Vagina (tissue), 2 donors: ENCODE results near the gene SERPINI1. TPM values are rescaled to one million over a fixed set of nuclear protein-coding genes. Genes with fewer than 3 reads are reported as not detected.

ENCODE experiments used
- DNase-seq, 2 donors: peaks; one replicate each; pipeline ENCODE4 v3.0.0-alpha.2; 2017; ENCODE audit errors: extremely low spot score in 2 of 2
- H3K27ac ChIP-seq: fragments of 200-600 bp; sonication (generic); one replicate; pipeline ENCODE4 v1.5.1; 2019
- H3K27me3 ChIP-seq: fragments of 200-600 bp; sonication (generic); one replicate; pipeline ENCODE4 v1.5.1; 2019
- H3K36me3 ChIP-seq, 2 donors: fragments of 200-600 bp; sonication (generic); one replicate each; pipeline ENCODE4 v1.5.1; 2017 to 2019
- H3K4me1 ChIP-seq: fragments of 200-600 bp; sonication (generic); one replicate; pipeline ENCODE4 v1.5.1; 2019
- H3K4me3 ChIP-seq, 2 donors: fragments of 200-600 bp; sonication (generic); 1 replicate in 1 of 2; 2 replicates in 1 of 2; pipeline ENCODE4 v1.5.1; 2016 to 2019
- H3K9me3 ChIP-seq: fragments of 200-600 bp; sonication (generic); one replicate; pipeline ENCODE4 v1.5.1; 2019
- CTCF ChIP-seq, 3 experiments: fragments of 450-650 bp in 2 of 3; fragments of 200-600 bp in 1 of 3; sonication (generic) in 1 of 3; IDR thresholded peaks; one replicate each; pipeline ENCODE4 v1.5.1; 2017 to 2019; ENCODE audit warnings: antibody characterized with exemption in 3 of 3, mild to moderate bottlenecking in 2 of 3, moderate library complexity in 2 of 3
- POLR2A ChIP-seq, 2 donors: fragments of 450-650 bp; IDR thresholded peaks; one replicate each; pipeline ENCODE4 v1.6.1; 2017; ENCODE audit warnings: antibody characterized with exemption in 2 of 2, mild to moderate bottlenecking in 2 of 2, moderate library complexity in 2 of 2
- POLR2AphosphoS5 ChIP-seq, 2 donors: sonication (generic); formaldehyde crosslinking; IDR thresholded peaks; one replicate each; pipeline ENCODE4 v1.9.0; 2017; ENCODE audit warnings: antibody characterized with exemption in 2 of 2, mild to moderate bottlenecking in 2 of 2, low read depth in 1 of 2; ENCODE audit not compliant: insufficient read depth in 1 of 2
- intact Hi-C: fragments of 100-400 bp; cut with DNase I; formaldehyde crosslinking; loops from one replicate; pipeline ENCODE4 v1.15.1; 2023
- total RNA-seq: library from RNA; depleted of rRNA; stranded (reverse); fragments of >200 nt; gene quantifications from one replicate; pipeline ENCODE4 v1.2.3, GENCODE V29; 2016

The SERPINI1 gene
- total RNA-seq, 1 donor from 2014 or later, result 13.8 TPM

- intact Hi-C loops, result no loop called here
- Histone ChIP-seq H3K4me1 (peaks cover 10% of the 10 kb centered on the region), H3K4me3 (no peak overlapping the region), H3K36me3 (peaks cover 0 to 24% of the 10 kb centered on the region in 2 donors), H3K27ac (no peak overlapping the region), H3K9me3 (no peaks in the 10 kb centered on the region), H3K27me3 (no peaks in the 10 kb centered on the region)
- no peak for TF ChIP-seq CTCF (IDR thresholded peaks at IDR 0.05)
- TF ChIP-seq POLR2AphosphoS5 (IDR thresholded peaks at IDR 0.05; ENCODE audit: insufficient read depth in 1 of 2, low read depth in 1 of 2), result no peak
- TF ChIP-seq POLR2A (IDR thresholded peaks at IDR 0.05), result no peak
- no peak for DNase-seq
Observed at GRCh38 chr3:167705840-167706239, 29.7 kb upstream of the SERPINI1 start.

DNA sequence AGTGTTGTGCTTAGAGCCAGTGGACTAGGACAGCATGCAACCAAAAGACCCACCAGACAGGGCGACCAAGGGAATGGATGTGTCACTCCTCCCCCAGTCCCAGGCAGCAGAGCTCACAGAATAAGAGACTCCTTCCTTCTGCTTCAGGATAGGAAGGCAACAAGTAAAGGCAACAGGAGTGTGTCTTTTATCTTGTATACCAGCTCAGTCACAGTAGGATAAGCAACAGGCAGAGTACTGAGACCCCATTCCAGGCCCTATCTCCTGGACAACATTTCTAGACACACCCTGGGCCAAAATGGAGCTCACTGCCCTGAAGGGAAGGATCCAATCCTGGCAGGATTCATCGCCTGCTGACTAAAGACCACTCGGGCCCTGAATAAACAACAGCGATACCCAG is 25.8 kb upstream of the SERPINI1 start:
- Histone ChIP-seq H3K4me1 (peaks cover 10% of the 10 kb centered on the region), H3K36me3 (peaks cover 0 to 24% of the 10 kb centered on the region in 2 donors), H3K27ac (no peak overlapping the region), H3K27me3 (no peaks in the 10 kb centered on the region), H3K4me3 (no peak overlapping the region), H3K9me3 (no peaks in the 10 kb centered on the region)
- intact Hi-C loops, result no loop called here
- no peak for TF ChIP-seq POLR2AphosphoS5 (IDR thresholded peaks at IDR 0.05; ENCODE audit: insufficient read depth in 1 of 2, low read depth in 1 of 2)
- no peak for TF ChIP-seq POLR2A (IDR thresholded peaks at IDR 0.05)
- no peak for TF ChIP-seq CTCF (IDR thresholded peaks at IDR 0.05)
- no peak for DNase-seq

- TF ChIP-seq POLR2AphosphoS5 (IDR thresholded peaks at IDR 0.05; ENCODE audit: insufficient read depth in 1 of 2, low read depth in 1 of 2) (no peak), CTCF (IDR thresholded peaks at IDR 0.05) (no peak), POLR2A (IDR thresholded peaks at IDR 0.05) (no peak)
- intact Hi-C loops, result no loop called here
Observed at GRCh38 chr3:167710552-167710951, 25.0 kb upstream of the SERPINI1 start.

DNA sequence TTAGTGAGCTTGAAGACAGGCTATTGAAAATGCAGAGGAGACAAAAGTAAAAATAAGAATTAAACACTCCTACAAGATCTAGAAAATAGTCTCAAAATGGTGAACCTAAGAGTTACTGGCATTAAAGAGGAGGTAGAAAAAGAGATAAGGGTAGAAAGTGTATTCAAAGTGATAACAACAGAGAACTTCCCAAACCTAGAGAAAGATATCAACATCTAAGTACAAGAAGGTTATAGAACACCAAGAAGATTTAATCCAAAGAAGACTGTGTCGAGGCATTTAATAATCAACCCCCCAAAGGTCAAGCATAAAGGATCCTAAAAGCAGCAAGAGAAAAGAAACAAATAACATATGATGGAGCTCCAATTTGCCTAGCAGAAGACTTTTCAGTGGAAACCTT is 24.1 kb upstream of the SERPINI1 start:
- H3K27me3 ChIP-seq, result no peaks in the 10 kb centered on the region
- H3K36me3 ChIP-seq, result peaks cover 0 to 24% of the 10 kb centered on the region in 2 donors
- no peak overlapping the region for H3K4me3 ChIP-seq
- H3K27ac ChIP-seq, result no peak overlapping the region
- intact Hi-C loops, result no loop called here
- H3K9me3 ChIP-seq, result no peaks in the 10 kb centered on the region
- no peaks in the 10 kb centered on the region for H3K4me1 ChIP-seq
- DNase-seq, result no peak
- TF ChIP-seq POLR2A (IDR thresholded peaks at IDR 0.05) (no peak), CTCF (IDR thresholded peaks at IDR 0.05) (no peak), POLR2AphosphoS5 (IDR thresholded peaks at IDR 0.05; ENCODE audit: insufficient read depth in 1 of 2, low read depth in 1 of 2) (no peak)

More at GRCh38 chr3:167710552-167710951, 25.0 kb upstream of the SERPINI1 start:
- peaks cover 0 to 24% of the 10 kb centered on the region in 2 donors for H3K36me3 ChIP-seq
- DNase-seq, result no peak
- H3K27me3 ChIP-seq, result no peaks in the 10 kb centered on the region
- H3K4me1 ChIP-seq, result peaks cover 9% of the 10 kb centered on the region
- no peak overlapping the region for H3K27ac ChIP-seq
- H3K4me3 ChIP-seq, result no peak overlapping the region
- no peaks in the 10 kb centered on the region for H3K9me3 ChIP-seq

DNA sequence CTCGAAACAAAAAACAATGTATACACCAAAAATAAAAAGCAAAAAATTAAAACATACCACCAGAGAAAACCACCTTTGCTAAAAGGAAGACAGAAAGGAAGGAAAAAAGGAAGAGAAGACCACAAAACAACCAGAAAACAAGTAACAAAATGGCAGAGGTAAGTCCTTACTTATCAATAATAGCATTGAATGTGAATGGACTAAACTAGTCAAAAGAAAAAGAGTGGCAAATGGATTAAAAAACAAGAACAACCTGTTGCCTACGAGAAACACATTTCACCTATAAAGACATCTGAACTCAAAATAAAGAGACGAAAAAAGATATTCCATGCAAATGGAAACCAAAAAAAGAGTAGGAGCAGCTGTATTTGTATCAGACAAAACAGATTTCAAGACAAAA is 23.1 kb upstream of the SERPINI1 start:
- Histone ChIP-seq H3K27ac (no peak overlapping the region), H3K4me1 (no peaks in the 10 kb centered on the region), H3K36me3 (peaks cover 0 to 21% of the 10 kb centered on the region in 2 donors), H3K4me3 (no peak overlapping the region), H3K9me3 (no peaks in the 10 kb centered on the region), H3K27me3 (no peaks in the 10 kb centered on the region)
- no peak for DNase-seq
- no peak for TF ChIP-seq POLR2A (IDR thresholded peaks at IDR 0.05)
- no peak for TF ChIP-seq CTCF (IDR thresholded peaks at IDR 0.05)
- TF ChIP-seq POLR2AphosphoS5 (IDR thresholded peaks at IDR 0.05; ENCODE audit: insufficient read depth in 1 of 2, low read depth in 1 of 2), result no peak
- intact Hi-C loops, result no loop called here
